ENCODE measurements around the gene GCH1. TPM values are rescaled to one million over a fixed set of nuclear protein-coding genes. Genes with fewer than 3 reads are reported as not detected.

The GCH1 gene
- total RNA-seq, 4 donors from 2014 or later, result 15.7 to 29.2 (median 28.1) TPM

GRCh38 chr14:54840336-54840735 lies 62.3 kb downstream of the GCH1 start:
- Histone ChIP-seq H3K4me1 (no peaks in the 10 kb centered on the region), H3K4me3 (no peak overlapping the region), H3K27ac (no peak overlapping the region), H3K9me3 (no peaks in the 10 kb centered on the region), H3K36me3 (no peaks in the 10 kb centered on the region), H3K27me3 (no peaks in the 10 kb centered on the region)
- TF ChIP-seq CTCF (IDR thresholded peaks at IDR 0.05), result no peak
- no peak for TF ChIP-seq POLR2A (IDR thresholded peaks at IDR 0.05)
- no peak for DNase-seq

GRCh38 chr14:54839701-54840119 lies 62.9 kb downstream of the GCH1 start:
- Histone ChIP-seq H3K4me1 (no peaks in the 10 kb centered on the region), H3K27ac (no peak overlapping the region), H3K27me3 (no peaks in the 10 kb centered on the region), H3K9me3 (no peaks in the 10 kb centered on the region), H3K36me3 (no peaks in the 10 kb centered on the region), H3K4me3 (no peak overlapping the region)
- TF ChIP-seq POLR2A (IDR thresholded peaks at IDR 0.05) (no peak), CTCF (IDR thresholded peaks at IDR 0.05) (no peak)
- no peak for DNase-seq

- no peak for TF ChIP-seq POLR2A (IDR thresholded peaks at IDR 0.05)
- no peak for TF ChIP-seq CTCF (IDR thresholded peaks at IDR 0.05)
- Histone ChIP-seq H3K36me3 (no peaks in the 10 kb centered on the region), H3K4me3 (no peak overlapping the region), H3K9me3 (no peaks in the 10 kb centered on the region), H3K27ac (no peak overlapping the region), H3K4me1 (no peaks in the 10 kb centered on the region), H3K27me3 (no peaks in the 10 kb centered on the region)
- DNase-seq, result no peak
Observed at GRCh38 chr14:54838931-54839512, 63.6 kb downstream of the GCH1 start.

- Histone ChIP-seq H3K4me3 (no peak overlapping the region), H3K4me1 (no peaks in the 10 kb centered on the region), H3K27me3 (no peaks in the 10 kb centered on the region), H3K9me3 (no peaks in the 10 kb centered on the region), H3K27ac (peak overlapping the region in 1 of 4 donors; percentile 29), H3K36me3 (no peaks in the 10 kb centered on the region)
- DNase-seq, result peak in 1 of 3 donors; percentile 52
- no peak for TF ChIP-seq CTCF (IDR thresholded peaks at IDR 0.05)
- no peak for TF ChIP-seq POLR2A (IDR thresholded peaks at IDR 0.05)
Observed at GRCh38 chr14:54837508-54838149, 65.0 kb downstream of the GCH1 start.

- Histone ChIP-seq H3K27me3 (no peaks in the 10 kb centered on the region), H3K36me3 (no peaks in the 10 kb centered on the region), H3K4me1 (no peaks in the 10 kb centered on the region), H3K9me3 (no peaks in the 10 kb centered on the region), H3K4me3 (no peak overlapping the region), H3K27ac (no peak overlapping the region)
- DNase-seq, result no peak
- TF ChIP-seq CTCF (IDR thresholded peaks at IDR 0.05), result no peak
- no peak for TF ChIP-seq POLR2A (IDR thresholded peaks at IDR 0.05)
Observed at GRCh38 chr14:54836231-54836630, 66.4 kb downstream of the GCH1 start.
